Amniotic stem cell (primary cell): Measurements from ENCODE around the gene YAE1.
"Not testable (repeated sequence)": the region's sequence is repeated elsewhere in the genome, so short reads cannot be mapped to it uniquely, and the experiment has no call there.

Experiments
- DNase-seq: peaks from one replicate; lab custom pipeline; 2025; lab: John Stamatoyannopoulos, UW

YAE1 gene

GRCh38 chr7:39566023-39566921 lies at the start of gene YAE1:
TSS of gene YAE1 (plus strand) at chr7:39566404. CDS start at chr7:39566419, 15 bp downstream.
- peak; percentile 36 for DNase-seq

GRCh38 chr7:39516498-39516897 lies 49.7 kb upstream of the YAE1 start:
- no peak for DNase-seq

- DNase-seq = no peak
Measured at GRCh38 chr7:39517240-39517639, 49.0 kb upstream of the YAE1 start.

- DNase-seq = no peak
Measured at GRCh38 chr7:39525926-39526325, 40.3 kb upstream of the YAE1 start.

- no peak for DNase-seq
Measured at GRCh38 chr7:39526666-39527065, 39.5 kb upstream of the YAE1 start.

- DNase-seq = no peak
Measured at GRCh38 chr7:39527296-39527695, 38.9 kb upstream of the YAE1 start.

- no peak for DNase-seq
Measured at GRCh38 chr7:39527951-39528350, 38.3 kb upstream of the YAE1 start.

GRCh38 chr7:39528849-39529248 lies 37.4 kb upstream of the YAE1 start:
- DNase-seq = no peak

GRCh38 chr7:39529582-39529981 lies 36.6 kb upstream of the YAE1 start:
- no peak for DNase-seq

GRCh38 chr7:39530971-39531370 lies 35.2 kb upstream of the YAE1 start:
- DNase-seq = no peak

- no peak for DNase-seq
Measured at GRCh38 chr7:39531818-39532217, 34.4 kb upstream of the YAE1 start.

GRCh38 chr7:39532832-39533231 lies 33.4 kb upstream of the YAE1 start:
- no peak for DNase-seq

- DNase-seq = no peak
Measured at GRCh38 chr7:39534599-39534998, 31.6 kb upstream of the YAE1 start.

- DNase-seq = no peak
Measured at GRCh38 chr7:39535064-39535463, 31.1 kb upstream of the YAE1 start.

- no peak for DNase-seq
Measured at GRCh38 chr7:39535720-39536119, 30.5 kb upstream of the YAE1 start.

- DNase-seq = no peak
Measured at GRCh38 chr7:39536951-39537350, 29.3 kb upstream of the YAE1 start.

- DNase-seq = no peak
Measured at GRCh38 chr7:39539816-39540215, 26.4 kb upstream of the YAE1 start.

GRCh38 chr7:39540320-39540719 lies 25.9 kb upstream of the YAE1 start:
- no peak for DNase-seq

GRCh38 chr7:39541511-39541910 lies 24.7 kb upstream of the YAE1 start:
- no peak for DNase-seq

GRCh38 chr7:39544774-39545173 lies 21.4 kb upstream of the YAE1 start:
- DNase-seq = not testable (repeated sequence)

- DNase-seq = no peak
Measured at GRCh38 chr7:39547336-39547735, 18.9 kb upstream of the YAE1 start.

- no peak for DNase-seq
Measured at GRCh38 chr7:39550411-39550810, 15.8 kb upstream of the YAE1 start.

GRCh38 chr7:39553436-39553835 lies 12.8 kb upstream of the YAE1 start:
- DNase-seq = no peak

GRCh38 chr7:39554583-39555165 lies 11.5 kb upstream of the YAE1 start:
- no peak for DNase-seq
